ENCODE measurements around the gene PDHX.

PDHX gene

DNA sequence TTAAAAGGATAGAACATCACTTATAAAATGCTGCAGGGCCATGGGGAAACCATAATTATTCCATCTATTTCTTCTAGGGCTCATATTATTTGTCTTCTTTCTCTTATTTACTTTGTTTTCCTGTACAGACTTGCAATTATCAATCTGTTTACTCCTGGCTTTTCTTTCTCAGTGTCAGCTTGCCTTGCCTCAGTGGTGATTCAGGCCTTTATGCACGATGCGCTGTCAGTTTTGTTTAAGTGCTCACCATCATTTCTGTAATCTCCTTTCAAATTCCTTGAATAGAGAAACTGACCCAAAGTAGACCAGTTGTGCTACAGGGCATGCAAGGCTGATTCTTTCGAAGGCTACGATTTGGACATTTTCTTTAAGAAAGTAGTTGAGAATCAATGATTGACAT, 4.7 kb downstream of the PDHX start:
- no peak overlapping the region for H3K4me3 ChIP-seq (ENCODE audit: control insufficient read depth, low read depth, low read length)
- DNase-seq (ENCODE audit: low read depth) = no peak

GRCh38 chr11:34924714-34925113, 8.3 kb downstream of the PDHX start:
- TF ChIP-seq CTCF (IDR thresholded peaks at IDR 0.05; ENCODE audit: control insufficient read depth, insufficient read depth, low read depth, low read length, missing control alignments) = no peak
- DNase-seq (ENCODE audit: low read depth) = no peak
- H3K4me3 ChIP-seq (ENCODE audit: control insufficient read depth, low read depth, low read length) = no peak overlapping the region

More for the DNA sequence above, 4.7 kb downstream of the PDHX start:
- no peak for TF ChIP-seq CTCF (IDR thresholded peaks at IDR 0.05; ENCODE audit: control insufficient read depth, insufficient read depth, low read depth, low read length, missing control alignments)

GRCh38 chr11:34926101-34926830, 9.8 kb downstream of the PDHX start:
- no peak overlapping the region for H3K4me3 ChIP-seq (ENCODE audit: control insufficient read depth, low read depth, low read length)
- TF ChIP-seq CTCF (IDR thresholded peaks at IDR 0.05; ENCODE audit: control insufficient read depth, insufficient read depth, low read depth, low read length, missing control alignments) = peak; percentile 60
- peak; percentile 16 for DNase-seq (ENCODE audit: low read depth)

DNA sequence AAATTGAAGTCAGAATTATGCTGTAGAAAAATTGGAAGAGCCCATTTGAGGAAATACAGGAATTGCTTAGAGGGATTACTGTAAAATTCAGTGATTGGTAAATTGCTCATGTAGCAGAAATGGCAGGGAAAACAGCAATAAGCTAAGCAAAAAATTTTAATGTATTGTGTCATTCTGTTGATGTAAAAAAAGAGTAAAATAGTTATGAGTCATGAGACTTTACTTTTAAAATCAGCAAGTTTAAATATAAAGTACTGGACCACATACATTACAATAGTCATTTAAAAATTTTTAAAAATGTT, 10.4 kb downstream of the PDHX start:
- no peak for TF ChIP-seq CTCF (IDR thresholded peaks at IDR 0.05; ENCODE audit: control insufficient read depth, insufficient read depth, low read depth, low read length, missing control alignments)
- H3K4me3 ChIP-seq (ENCODE audit: control insufficient read depth, low read depth, low read length) = no peak overlapping the region
- DNase-seq (ENCODE audit: low read depth) = peak; percentile 18

GRCh38 chr11:34928268-34928959, 12.0 kb downstream of the PDHX start:
- DNase-seq (ENCODE audit: low read depth) = no peak
- no peak for TF ChIP-seq CTCF (IDR thresholded peaks at IDR 0.05; ENCODE audit: control insufficient read depth, insufficient read depth, low read depth, low read length, missing control alignments)
- H3K4me3 ChIP-seq (ENCODE audit: control insufficient read depth, low read depth, low read length) = no peak overlapping the region

- TF ChIP-seq CTCF (IDR thresholded peaks at IDR 0.05; ENCODE audit: control insufficient read depth, insufficient read depth, low read depth, low read length, missing control alignments) = no peak
- no peak for DNase-seq (ENCODE audit: low read depth)
- no peak overlapping the region for H3K4me3 ChIP-seq (ENCODE audit: control insufficient read depth, low read depth, low read length)
Measured at GRCh38 chr11:34928960-34929680, 12.7 kb downstream of the PDHX start.

Measured in AG09309 (cell line).